Smooth muscle cell (in vitro differentiated cells): Measurements from ENCODE around the gene C6orf62. TPM values are rescaled to one million over a fixed set of nuclear protein-coding genes. Genes with fewer than 3 reads are reported as not detected.
"Not testable (repeated sequence)": the region's sequence is repeated elsewhere in the genome, so short reads cannot be mapped to it uniquely, and the experiment has no call there.

ENCODE experiments used
- DNase-seq: peaks from one replicate; lab custom pipeline; 2025; ENCODE audit not compliant: unreplicated experiment; lab: John Stamatoyannopoulos, UW
- H2AFZ ChIP-seq: fragments of 200-600 bp; sonication (generic); 2 replicates; pipeline ENCODE4 v1.6.0; 2016; ENCODE audit warnings: antibody characterized with exemption, low read depth, mild to moderate bottlenecking
- H3F3A ChIP-seq: fragments of 200-600 bp; sonication (generic); 2 replicates; pipeline ENCODE4 v1.6.0; 2017; ENCODE audit warnings: antibody characterized with exemption, low read depth
- H3K27ac ChIP-seq: fragments of 200-600 bp; sonication (generic); 2 replicates; pipeline ENCODE4 v1.5.1; 2016; ENCODE audit warnings: low read depth, mild to moderate bottlenecking
- H3K27me3 ChIP-seq: fragments of 200-600 bp; sonication (generic); 2 replicates; pipeline ENCODE4 v1.6.1; 2016; ENCODE audit warnings: low read depth, mild to moderate bottlenecking
- H3K36me3 ChIP-seq: fragments of 200-600 bp; sonication (generic); 2 replicates; pipeline ENCODE4 v1.5.1; 2016; ENCODE audit warnings: low read depth
- H3K4me1 ChIP-seq: fragments of 200-600 bp; sonication (generic); 2 replicates; pipeline ENCODE4 v1.5.1; 2016; ENCODE audit warnings: low read depth
- H3K4me2 ChIP-seq: fragments of 200-600 bp; sonication (generic); 2 replicates; pipeline ENCODE4 v1.6.0; 2016; ENCODE audit warnings: mild to moderate bottlenecking
- H3K4me3 ChIP-seq: fragments of 200-600 bp; sonication (generic); 2 replicates; pipeline ENCODE4 v1.5.1; 2016; ENCODE audit warnings: mild to moderate bottlenecking
- H3K79me2 ChIP-seq: fragments of 200-600 bp; sonication (generic); 2 replicates; pipeline ENCODE4 v1.6.0; 2016; ENCODE audit warnings: low read depth, mild to moderate bottlenecking
- H3K9ac ChIP-seq: fragments of 200-600 bp; sonication (generic); 2 replicates; pipeline ENCODE4 v1.6.0; 2016; ENCODE audit warnings: low read depth
- H3K9me3 ChIP-seq: fragments of 200-600 bp; sonication (generic); replicated peaks from 2 replicates; pipeline ENCODE4 v1.5.1; 2016; ENCODE audit warnings: low read depth
- H4K20me1 ChIP-seq: fragments of 200-600 bp; sonication (generic); 2 replicates; pipeline ENCODE4 v1.6.0; 2016; ENCODE audit warnings: low read depth
- CTCF ChIP-seq: fragments of 200-600 bp; sonication (generic); IDR thresholded peaks from 2 replicates; pipeline ENCODE4 v1.5.1; 2017; ENCODE audit warnings: borderline replicate concordance, mild to moderate bottlenecking, antibody characterized with exemption; ENCODE audit not compliant: insufficient read depth, poor library complexity, severe bottlenecking
- WGBS: methylation state at CpG from one replicate; pipeline ENCODE4 v1.1.7; 2016; ENCODE audit warnings: low lambda C conversion rate; 5-methylcytosine and 5-hydroxymethylcytosine counted together
- polyA plus RNA-seq: library from polyadenylated mRNA; unstranded; fragments of >200 nt; fragmentation: Nextera tagmentation; extraction: Ambion mirVana; gene quantifications from 2 replicates; pipeline ENCODE4 v1.2.1, GENCODE V29; 2016
- total RNA-seq: library from RNA; depleted of rRNA; stranded (reverse); fragments of >200 nt; gene quantifications from 2 replicates; pipeline ENCODE4 v1.2.3, GENCODE V29; 2014

The C6orf62 gene
- total and polyA plus RNA-seq, 2 experiments from 2014 or later = 32.4 to 61.4 TPM

GRCh38 chr6:24718449-24719124, 367 bp downstream of the C6orf62 start:
- peaks cover 16% of the 10 kb centered on the region for H3K36me3 ChIP-seq
- peak overlapping the region; percentile 89 for H3K27ac ChIP-seq
- peaks cover 22% of the 10 kb centered on the region for H3K4me1 ChIP-seq
- DNase-seq = no peak
- peak overlapping the region; percentile 100 for H3K9ac ChIP-seq
- H3K79me2 ChIP-seq = peaks cover 69% of the 10 kb centered on the region
- H3K4me3 ChIP-seq = peak overlapping the region; percentile 97
- no peaks in the 10 kb centered on the region for H3K9me3 ChIP-seq
- no peaks in the 10 kb centered on the region for H3K27me3 ChIP-seq
- no peak overlapping the region for H2AFZ ChIP-seq
- H4K20me1 ChIP-seq = peaks cover 62% of the 10 kb centered on the region
- no peak for TF ChIP-seq CTCF
- WGBS = 13% methylated on average over 8 of the region's 8 CpGs
- H3K4me2 ChIP-seq = peak overlapping the region; percentile 90
- peaks cover 9% of the 10 kb centered on the region for H3F3A ChIP-seq

GRCh38 chr6:24716602-24717148, 2.3 kb downstream of the C6orf62 start:
- H3K27me3 ChIP-seq, DNase-seq, H3K9ac ChIP-seq, H2AFZ ChIP-seq, H3K9me3 ChIP-seq: not testable (repeated sequence)
- Histone ChIP-seq H3K4me3 (peak overlapping the region; percentile 97), H3K4me1 (peaks cover 27% of the 10 kb centered on the region), H3K4me2 (peak overlapping the region; percentile 90), H3F3A (peaks cover 20% of the 10 kb centered on the region), H3K79me2 (peaks cover 88% of the 10 kb centered on the region), H3K36me3 (peaks cover 19% of the 10 kb centered on the region), H3K27ac (peak overlapping the region; percentile 89), H4K20me1 (peaks cover 81% of the 10 kb centered on the region)
- 92% methylated on average over 7 of the region's 7 CpGs for WGBS

- 97% methylated on average over 10 of the region's 10 CpGs for WGBS
- H3F3A ChIP-seq = peaks cover 57% of the 10 kb centered on the region
- H3K79me2 ChIP-seq = peaks cover 60% of the 10 kb centered on the region
Measured at GRCh38 chr6:24710519-24711303, 8.2 kb downstream of the C6orf62 start.

More at GRCh38 chr6:24710519-24711303, 8.2 kb downstream of the C6orf62 start:
- DNase-seq = no peak
- Histone ChIP-seq H3K27me3 (no peaks in the 10 kb centered on the region), H3K4me1 (peaks cover 5% of the 10 kb centered on the region), H3K9ac (no peak overlapping the region), H4K20me1 (peaks cover 100% of the 10 kb centered on the region), H3K9me3 (no peaks in the 10 kb centered on the region), H3K4me2 (no peak overlapping the region), H3K27ac (no peak overlapping the region), H3K36me3 (peaks cover 43% of the 10 kb centered on the region), H3K4me3 (no peak overlapping the region), H2AFZ (no peak overlapping the region)
- no peak for TF ChIP-seq CTCF
